HK-2 (cell line): ENCODE measurements around the gene B4GALT2.

ENCODE experiments used
- DNase-seq: peaks from one replicate; pipeline ENCODE4 v3.0.0-alpha.2; 2018; ENCODE audit not compliant: unreplicated experiment

Gene B4GALT2

DNA sequence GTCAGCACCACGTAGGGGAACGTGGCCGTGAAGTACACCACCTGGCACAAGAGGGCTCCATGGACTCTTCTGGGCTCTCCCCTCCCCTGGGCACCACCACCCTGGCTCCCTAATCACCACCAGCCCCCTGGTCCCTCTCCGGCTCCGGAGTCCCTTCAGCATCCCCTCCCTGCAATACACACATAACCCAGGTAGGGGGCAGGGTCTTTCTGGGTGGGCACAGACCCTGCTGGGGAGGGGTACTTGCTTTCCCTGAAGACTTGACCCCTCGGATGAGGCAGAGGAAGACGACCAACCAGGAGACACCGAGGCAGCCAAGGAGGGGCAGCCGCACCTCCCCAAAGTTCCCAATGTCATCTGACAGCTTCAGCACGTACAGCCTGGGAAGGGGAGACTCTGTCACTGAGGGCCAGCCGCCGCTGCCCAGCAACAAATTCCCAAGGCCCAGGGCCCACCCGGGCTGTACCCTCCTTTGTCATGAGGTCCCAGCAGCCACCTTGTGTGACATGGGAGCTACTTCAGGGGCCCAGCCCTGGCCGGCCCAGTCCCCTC, 23.7 kb downstream of the B4GALT2 start:
- DNase-seq, result no peak

DNA sequence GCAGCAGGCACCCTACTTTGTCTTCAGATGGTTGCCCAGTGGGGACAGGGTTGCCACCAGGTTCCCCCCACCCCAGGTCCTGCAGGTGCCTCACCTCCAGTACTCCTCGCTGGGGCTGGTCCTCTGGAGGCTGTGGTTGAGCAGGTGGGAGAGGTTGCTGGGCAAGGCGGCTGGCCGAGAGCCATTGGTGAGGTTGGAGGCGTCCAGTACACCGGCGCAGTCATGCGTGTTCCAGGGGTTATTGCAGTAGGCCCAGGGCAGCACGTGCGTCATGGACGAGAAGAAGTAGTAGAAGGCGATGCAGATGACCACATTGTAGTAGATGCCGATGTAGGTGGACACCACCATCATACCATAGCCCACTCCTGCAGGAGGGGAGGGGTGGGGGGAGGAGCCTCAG, 29.2 kb downstream of the B4GALT2 start:
- DNase-seq, result no peak

DNA sequence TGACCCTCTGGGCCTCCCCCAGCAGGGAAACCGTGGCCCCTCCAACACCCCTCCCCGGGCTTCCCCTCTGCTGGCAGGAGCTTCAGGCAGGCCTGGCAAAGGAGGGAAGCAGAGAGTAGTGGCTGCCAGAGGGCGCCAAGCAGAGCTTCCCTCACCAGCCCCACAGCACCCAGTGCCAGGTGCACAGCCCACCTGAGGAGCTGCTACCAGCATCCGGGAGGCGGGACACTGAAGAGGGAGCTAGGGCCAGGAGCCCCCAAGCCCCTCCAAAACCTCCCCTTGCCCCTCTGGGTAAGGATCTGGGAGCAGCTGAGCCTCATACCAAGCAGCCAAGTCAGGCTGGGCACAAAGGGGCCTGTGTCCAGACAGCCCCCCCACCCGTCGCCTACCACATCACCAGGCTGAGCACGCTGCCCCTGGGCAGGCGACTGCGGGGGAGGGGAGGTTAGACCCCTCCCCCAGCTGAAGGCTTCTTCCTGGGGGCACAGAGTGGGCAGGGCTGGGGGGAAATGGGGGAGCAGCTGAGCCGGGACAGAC, 32.0 kb downstream of the B4GALT2 start:
- DNase-seq, result no peak

DNA sequence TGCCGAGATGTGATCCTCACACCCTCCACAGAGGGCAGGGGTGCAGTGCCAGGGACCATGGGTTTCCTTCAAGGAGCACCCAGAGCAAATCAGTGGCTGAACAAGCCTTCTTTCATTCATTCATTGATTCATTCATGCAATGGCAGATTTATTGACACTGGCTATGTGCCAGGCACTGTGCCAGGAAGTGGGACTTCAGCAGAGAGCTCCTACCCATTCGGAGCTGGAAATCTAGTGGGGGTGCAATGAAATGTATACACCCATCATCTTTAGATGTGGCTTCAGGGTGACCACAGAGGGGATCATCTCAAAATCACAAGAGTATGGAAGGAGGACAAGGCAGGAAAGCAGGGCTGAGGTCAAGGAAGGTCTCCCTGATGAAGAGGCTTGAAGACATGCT, 33.4 kb downstream of the B4GALT2 start:
- no peak for DNase-seq

DNA sequence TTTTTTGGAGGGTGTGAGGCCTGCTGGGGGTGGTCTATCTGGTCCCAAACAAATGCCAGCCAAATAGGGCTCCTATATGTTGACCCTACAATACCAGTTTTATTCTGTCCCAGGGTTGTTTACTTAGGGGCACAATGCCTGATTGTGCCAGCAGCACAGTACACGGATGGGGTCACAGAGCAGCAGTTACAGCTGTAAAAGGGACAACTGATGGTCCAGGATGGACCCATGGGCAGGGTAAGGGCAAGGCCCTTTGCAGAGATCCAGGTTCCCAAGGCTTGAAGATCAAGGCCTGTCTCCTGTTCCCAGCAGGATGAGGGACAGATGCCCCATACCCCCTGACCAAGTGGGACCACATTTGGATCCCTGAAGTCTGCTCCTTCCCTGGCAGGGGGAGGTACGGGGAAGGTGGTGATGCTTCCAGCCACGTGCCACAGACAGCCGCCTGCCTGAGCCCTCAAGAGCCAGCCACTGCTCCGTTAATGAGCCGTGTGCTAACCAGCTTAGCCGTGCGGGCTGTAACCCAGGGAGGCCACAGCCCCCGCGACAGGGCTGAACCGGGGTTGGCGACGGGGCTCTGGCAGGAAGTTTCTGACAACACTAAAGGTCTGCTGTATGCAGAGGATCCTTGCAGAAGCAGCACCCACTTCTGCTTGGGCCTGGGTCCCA, 34.1 kb downstream of the B4GALT2 start:
- DNase-seq, result no peak

DNA sequence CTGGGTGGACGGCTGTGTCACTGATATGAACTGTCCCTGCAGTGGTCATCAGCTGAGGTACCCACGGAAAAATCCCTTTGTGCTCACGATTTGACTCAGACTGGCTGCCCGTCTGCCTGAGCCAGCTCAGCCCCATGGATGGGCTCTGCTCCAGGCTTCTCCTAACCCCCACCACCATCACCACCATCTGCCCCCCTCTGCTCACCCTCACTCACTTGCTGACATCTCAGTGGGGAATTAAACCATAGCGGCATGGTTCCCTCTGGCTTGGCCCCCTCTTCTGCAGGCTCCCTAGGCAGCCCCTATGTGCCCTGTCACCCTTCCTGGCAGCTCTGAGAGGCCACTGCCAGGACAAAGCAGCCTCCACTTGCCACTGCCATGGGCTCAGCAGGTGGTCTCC, 34.9 kb downstream of the B4GALT2 start:
- DNase-seq, result no peak

DNA sequence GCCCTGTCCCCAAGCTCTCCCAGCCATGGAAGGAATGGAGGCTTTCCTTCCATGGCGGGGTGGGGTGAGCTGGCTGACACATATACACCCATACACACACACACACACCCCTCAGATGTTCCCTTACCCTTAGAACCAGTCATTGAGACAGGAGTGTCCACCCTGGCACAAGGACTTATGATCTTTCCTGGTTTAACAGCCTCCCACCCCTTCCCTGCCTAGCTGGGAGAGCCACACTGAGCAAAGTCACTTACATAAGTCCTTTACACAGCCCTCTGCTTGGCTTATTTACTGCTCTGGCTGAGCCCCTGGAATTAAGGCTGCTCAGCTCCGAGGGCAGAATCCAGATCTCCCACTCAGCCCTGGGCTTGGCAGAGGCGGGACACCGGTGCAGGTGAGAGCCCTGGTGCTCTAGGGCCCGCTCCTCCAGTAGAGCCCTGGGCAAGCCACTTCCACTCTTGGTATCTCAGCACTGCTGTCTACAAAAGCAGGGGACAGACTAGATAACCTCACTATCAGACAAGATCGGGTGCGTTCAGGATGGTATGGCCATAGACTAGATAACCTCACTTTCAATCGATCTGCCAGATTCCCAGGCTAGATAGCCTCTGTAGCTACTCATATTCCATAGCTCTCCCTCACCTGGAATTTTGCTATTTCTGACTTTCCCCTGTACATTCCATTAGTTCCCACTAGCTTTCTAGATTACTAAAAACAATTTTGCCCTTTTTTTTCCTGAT, 35.5 kb downstream of the B4GALT2 start:
- no peak for DNase-seq

DNA sequence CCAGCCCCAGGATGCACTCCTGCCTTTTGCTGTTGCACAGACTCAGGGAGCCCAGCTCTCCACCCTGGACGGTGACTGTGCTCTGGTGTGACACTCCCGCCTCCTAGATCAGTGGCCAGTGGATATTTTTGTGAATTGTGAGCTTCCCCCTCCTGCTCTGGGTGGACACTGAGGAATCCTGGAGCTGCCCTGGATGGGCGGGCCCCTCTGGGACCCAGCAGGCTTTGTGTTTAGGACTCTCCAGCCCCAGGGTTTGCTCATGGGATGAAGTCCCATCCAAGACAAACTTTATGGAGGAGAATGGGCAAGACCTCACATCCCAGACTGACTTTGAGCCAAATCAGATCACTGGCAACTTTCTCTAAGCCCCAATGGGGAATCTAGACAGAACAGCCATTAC, 36.2 kb downstream of the B4GALT2 start:
- DNase-seq, result no peak

DNA sequence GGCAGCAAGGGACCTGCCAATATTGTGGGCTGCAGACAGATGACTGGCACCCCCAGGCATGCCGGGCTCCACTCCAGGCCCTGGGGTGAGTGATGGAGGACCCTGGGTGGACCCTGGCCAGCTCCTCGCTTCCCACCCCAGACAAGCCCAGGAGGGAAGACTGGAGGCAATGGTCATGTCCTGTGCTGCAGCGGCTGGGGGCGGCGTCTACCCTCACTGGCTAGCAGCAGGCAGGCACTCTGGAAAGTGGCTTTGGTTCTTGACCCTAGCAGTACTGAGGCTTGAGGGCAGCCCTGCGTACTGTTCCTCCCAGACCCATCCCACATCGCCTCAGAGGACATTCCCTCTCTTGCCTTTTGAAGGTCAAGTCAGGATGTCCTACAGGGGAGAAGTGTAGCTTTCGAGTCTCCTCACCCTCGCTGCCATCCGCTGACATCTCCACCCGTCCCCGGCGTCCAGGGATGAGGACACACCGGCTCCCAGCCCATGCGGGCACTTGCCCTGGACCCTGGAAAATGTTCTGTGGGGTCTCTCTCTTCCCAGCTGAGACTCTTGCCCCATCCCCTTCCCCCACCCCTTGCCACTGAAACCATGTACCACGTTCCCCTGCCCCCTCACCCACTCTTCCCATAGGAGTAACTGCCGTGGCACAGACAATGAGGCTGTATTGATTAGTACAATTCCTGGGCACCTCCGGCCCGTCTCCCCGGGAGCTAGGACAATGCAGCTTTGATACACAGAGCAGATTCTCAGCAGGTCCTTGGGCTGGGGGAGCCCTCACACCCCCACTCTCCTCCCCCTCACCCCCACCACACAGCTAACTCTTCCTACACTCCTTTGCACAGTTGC, 37.3 kb downstream of the B4GALT2 start:
- no peak for DNase-seq

DNA sequence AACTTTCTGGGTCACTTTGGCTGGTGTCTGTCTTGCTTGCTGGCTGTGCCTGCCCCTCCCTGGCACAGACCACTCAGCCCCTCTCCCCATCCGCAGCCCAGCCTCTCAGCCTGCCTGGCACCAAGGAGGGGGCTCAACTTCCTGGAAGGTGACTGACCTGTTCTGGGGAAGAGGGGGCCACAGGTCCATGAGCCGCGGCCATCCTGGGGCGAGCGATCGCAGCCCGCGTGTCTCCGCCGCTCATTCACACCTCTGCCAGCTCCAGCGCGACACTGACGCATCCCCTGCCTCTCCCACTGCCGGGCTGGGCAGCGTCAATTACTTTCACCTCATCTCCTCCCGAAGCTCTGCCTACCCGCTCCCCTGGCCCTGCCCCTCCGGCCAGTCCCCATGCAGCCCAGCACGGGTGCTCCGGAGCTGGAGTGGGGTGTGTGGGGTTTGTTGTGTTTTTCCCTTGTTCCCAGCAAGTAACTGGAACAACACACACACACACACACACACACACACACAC, 37.9 kb downstream of the B4GALT2 start:
- DNase-seq, result no peak

DNA sequence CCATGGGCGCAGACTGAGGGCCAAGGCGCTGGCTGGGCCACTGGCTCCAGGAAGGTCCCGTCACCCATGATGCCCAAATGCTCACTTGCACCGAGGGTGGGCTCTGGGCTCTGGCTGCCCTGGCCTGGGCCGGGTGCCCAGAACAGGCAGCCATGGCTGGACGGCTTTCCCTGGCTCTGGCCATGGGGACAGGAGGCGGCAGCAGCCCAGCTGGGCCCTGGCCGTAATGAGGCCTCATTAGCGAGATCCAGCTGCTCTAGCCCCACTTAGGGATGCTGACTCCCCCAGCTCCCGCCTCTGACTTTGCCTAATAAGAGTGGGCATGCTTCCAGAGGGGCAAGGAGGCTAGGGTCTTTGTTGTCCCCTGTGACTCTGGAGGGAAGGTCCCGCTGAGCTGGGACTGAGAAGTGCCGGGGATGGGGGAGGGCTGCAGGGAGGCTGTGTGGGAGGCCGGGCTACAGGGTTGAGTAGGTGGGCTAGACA, 40.5 kb downstream of the B4GALT2 start:
- DNase-seq, result no peak

DNA sequence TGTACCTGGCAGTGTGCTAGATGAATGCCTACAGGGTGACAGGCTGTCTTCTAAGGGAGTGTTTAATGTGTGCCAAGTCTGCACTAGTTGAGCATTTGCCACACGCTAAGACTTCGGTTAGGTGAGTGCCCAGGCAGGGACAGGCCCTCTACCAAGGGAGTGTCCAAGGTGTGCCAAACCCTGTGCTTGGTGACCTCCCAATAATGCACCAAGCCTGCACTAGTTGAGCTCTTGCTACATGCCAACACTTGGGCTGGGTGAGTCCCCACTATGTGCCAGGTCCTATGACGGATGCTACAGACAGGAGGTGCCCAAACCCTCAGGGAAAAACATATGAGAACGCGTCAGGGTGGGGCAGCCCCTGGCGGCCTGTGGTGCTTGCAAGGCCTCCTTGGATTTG, 41.5 kb downstream of the B4GALT2 start:
- no peak for DNase-seq

DNA sequence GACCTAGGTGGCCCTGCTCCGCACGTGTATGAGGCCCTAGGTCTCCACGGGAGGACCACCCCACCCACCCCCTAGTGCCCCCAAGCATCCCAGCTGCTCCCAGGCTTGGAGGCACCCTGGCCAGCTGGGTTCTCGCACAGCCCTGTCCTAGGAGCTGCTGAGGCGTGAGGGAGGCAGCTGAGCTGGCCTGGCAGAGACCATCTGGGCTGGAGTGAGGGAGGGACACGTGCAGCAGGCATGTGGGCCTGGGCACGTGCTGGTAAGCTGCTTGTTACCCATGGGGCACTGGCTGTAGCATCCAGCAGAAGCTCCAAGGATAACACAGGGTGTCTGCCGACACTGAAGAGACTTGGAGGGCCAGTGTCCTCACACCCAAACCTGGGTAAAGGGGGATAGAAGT, 42.1 kb downstream of the B4GALT2 start:
- DNase-seq, result no peak

DNA sequence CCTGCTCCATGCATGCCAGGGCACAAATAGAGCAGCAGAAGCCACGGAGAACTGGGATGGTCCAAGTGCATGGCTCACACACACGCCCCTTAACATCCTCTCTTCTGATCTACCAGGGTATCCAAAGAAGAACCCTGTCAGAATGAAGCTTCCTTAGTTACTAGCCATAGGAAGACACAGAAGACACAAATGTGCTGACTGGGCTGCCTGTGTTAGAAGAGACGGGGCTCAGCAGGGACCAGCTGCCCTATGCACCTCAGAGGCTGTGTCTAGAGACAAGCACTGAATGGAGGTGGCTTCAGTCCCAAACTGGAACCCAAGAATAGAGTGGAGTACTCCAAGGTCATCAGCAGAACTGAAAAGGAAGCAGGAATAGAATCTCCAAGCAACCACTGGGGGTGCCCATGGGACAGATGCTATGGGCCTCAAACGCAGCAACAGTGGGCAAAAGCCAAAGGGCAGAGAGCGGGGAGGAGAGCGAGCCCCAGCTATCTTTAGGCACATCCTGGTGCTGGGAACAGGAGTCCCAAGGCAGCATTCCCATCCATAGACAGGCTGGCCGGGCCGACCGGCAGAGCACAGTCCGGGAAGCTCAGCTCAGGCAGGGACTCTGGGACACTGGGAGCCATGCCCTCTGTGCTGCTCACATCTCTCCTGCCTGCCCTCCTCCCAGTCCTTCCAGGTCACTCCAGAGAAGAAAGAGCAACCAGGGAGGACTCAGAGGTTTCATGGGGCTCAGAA, 42.7 kb downstream of the B4GALT2 start:
- DNase-seq, result no peak

DNA sequence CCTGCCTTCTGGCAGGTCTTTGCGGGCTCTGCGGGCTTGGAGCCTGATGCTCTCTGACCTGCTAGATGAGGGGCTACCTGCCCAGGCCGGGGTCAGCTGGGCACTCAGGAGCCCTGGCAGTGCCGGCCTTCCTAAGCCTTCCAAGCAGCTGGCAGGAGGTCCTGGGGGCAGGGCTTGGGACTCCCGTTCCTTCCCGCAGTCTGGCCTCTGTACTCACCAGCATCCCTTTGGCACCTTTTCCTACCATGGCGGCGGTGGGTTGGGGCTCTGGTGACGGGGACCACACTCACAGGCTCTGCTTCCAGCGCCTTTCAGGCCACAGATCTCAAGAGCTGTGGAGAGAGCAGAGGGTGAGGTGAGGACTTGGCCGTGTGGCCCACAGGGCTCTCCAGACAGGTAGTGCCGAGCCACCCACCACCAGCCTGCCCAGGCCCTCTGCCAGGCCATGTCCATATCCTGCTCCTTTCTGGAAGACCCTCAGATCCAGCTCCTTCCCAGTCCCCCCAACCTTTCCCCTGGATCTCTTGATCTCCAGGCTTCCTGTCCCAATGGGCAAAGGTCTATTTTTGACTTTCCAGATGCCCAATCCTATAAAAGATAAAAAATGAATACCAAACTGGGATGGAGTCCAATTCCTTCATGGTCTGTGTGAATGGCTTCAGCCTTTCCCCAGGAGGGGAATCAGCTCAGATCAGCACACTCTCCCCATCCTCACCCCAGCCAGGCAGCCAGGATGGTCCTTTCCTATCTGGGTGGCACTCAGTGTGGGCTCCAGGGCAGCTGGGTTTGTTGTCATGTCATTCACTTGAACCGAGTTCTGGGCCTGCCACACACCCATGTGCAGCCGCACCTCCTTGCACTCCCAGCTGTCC, 45.3 kb downstream of the B4GALT2 start:
- DNase-seq, result no peak

DNA sequence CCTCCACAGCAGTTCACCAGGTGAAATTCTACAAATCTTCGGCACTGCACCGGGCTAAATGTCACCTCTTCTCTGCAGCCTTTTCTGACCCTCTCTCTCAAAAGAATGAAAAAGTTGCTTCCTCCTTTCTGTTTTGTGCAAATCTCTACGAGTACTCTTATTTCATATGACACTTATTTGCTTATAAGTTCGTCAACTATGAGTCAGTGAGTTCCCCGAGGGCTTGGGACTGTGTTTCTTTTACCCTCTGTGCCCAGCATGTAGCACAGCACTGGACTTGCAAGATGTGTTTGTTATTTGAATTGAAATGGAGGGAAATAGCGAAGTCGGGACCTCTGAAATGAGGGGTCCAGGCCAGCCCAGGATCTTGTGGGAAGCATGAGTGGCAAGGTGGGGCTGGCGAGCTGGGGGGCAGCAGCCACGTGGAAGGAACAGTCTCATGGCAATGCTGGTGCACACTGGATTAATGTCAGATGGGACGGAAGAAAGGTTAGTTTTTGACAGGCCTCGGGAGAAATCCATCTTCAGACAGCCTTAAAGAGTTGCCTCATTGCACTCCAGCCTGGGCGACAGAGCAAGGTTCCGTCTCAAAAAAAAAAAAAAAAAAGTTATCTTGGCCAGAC, 46.0 kb downstream of the B4GALT2 start:
- DNase-seq, result no peak

DNA sequence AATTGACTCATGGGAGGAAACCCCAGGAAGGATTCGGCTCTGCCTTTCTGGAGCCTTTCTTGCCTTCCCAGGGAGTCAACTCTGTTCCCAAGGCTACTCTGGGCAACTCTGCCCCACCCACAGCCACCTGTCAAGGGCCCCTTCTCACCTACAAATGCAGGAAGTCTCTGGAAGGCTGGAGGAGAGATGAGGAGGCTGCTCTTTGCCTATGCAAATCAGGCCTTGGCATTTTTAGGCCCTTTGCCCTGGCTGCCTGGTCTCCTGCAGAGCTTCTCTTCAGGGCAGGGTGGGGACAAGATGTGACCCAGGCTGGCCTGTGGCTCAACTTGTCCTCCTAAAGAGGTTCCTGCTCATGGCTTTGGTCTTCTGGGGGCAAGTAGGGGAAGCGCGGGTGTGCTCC, 46.8 kb downstream of the B4GALT2 start:
- no peak for DNase-seq

DNA sequence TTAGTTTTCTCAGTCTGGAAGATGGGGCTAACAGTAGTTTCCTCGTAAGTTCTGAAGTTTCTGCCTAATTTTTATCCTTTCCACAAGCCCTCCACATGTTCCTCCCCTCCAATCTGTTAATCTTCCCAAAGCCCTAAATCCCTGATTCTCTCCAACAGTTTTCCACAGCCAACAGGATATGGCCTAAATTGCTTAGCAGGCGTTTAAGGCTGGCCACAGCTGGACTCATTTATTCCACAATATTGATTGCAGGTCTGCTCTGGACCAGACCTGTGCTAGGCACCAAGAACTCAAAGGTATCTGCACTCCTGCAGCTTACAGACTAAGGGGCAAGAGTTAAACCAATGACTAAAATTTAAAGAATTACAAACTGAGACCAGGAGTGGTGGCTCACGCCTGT, 48.3 kb downstream of the B4GALT2 start:
- no peak for DNase-seq

DNA sequence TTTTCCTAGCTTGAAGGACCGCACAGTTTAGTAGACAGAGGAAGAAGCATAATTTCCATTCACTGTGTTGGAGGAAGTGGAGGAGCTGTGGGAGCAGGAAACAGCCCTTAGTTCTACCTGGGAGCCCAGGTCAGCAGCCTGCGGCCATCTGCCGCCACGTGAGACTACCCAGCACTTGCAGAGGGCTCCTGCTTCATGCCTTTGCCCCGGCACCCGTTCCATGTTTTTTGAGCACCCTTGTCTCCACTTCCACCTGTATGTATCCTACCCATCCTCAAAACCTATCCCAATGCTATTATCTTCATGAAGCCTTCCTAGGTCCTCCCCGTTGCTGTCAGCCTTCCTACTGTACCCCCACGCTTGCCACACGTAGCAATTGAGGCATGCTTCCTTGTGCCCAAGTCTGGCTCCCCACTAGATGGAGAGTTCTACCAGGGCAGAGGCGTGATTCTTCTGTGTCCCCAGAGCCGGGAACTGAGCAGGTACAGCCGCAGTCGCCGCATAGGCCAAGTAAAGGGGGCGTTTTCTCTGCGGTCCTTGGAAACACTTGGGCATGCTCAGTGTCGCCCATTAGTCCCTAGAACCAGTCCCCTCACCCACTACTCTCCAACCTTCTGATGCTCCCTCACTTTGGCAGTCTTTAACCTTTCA, 50.4 kb downstream of the B4GALT2 start:
- DNase-seq, result no peak
